Stomach (tissue), 9 donors: ENCODE data around the gene NTM. TPM values are rescaled to one million over a fixed set of nuclear protein-coding genes. Genes with fewer than 3 reads are reported as not detected.

Experiments used
- DNase-seq, 2 donors: peaks; one replicate each; pipeline versions ENCODE4 v3.0.0 to v3.0.0-alpha.2; 2013 to 2019
- H3K27ac ChIP-seq, 5 donors: fragments of 200-600 bp in 4 of 5; sonication (generic) in 4 of 5; one replicate each; pipeline ENCODE4 v1.5.1; 2013 to 2019; ENCODE audit warnings: mild to moderate bottlenecking in 1 of 5, moderate library complexity in 1 of 5
- H3K27me3 ChIP-seq, 3 donors: fragments of 200-600 bp; sonication (generic); one replicate each; pipeline ENCODE4 v1.5.1; 2017 to 2019; ENCODE audit warnings: mixed run types in 1 of 3
- H3K36me3 ChIP-seq, 4 donors: fragments of 200-600 bp; sonication (generic); 1 replicate in 3 of 4; 2 replicates in 1 of 4; pipeline ENCODE4 v1.5.1; 2016 to 2019
- H3K4me1 ChIP-seq, 4 donors: fragments of 200-600 bp; sonication (generic); one replicate each; pipeline ENCODE4 v1.5.1; 2016 to 2019
- H3K4me3 ChIP-seq, 4 donors: fragments of 200-600 bp; sonication (generic) in 3 of 4; one replicate each; pipeline ENCODE4 v1.5.1; 2016 to 2019; ENCODE audit warnings: mild to moderate bottlenecking in 1 of 4
- H3K9me3 ChIP-seq, 4 donors: fragments of 200-600 bp; sonication (generic); one replicate each; pipeline ENCODE4 v1.5.1; 2016 to 2019
- EP300 ChIP-seq: sonication (generic); formaldehyde crosslinking; IDR thresholded peaks from one replicate; pipeline ENCODE4 v1.6.1; 2017; ENCODE audit warnings: antibody characterized with exemption
- POLR2A ChIP-seq, 4 donors: fragments of 450-650 bp; IDR thresholded peaks; one replicate each; pipeline ENCODE4 v1.6.1; 2016; ENCODE audit warnings: antibody characterized with exemption in 4 of 4, control low read depth in 2 of 4, mild to moderate bottlenecking in 1 of 4, moderate library complexity in 1 of 4
- POLR2AphosphoS5 ChIP-seq, 3 donors: sonication (generic); formaldehyde crosslinking; IDR thresholded peaks; one replicate each; pipeline ENCODE4 v1.6.1; 2016; ENCODE audit warnings: antibody characterized with exemption in 3 of 3
- whole genome bisulfite sequencing, 5 donors: extraction: QIAGEN DNeasy Blood & Tissue Kit in 3 of 5; methylation state at CpG; one replicate each; pipeline versions ENCODE4 v1.1.5 to v1.1.7; 2013 to 2018; 5-methylcytosine and 5-hydroxymethylcytosine counted together
- intact Hi-C: fragments of 100-400 bp; cut with DNase I; formaldehyde crosslinking; loops from one replicate; pipeline ENCODE4 v1.15.1; 2023; ENCODE audit warnings: low total_unique reads
- polyA plus RNA-seq, 3 donors: library from polyadenylated mRNA; stranded (reverse); fragments of 200-250 nt; gene quantifications; one replicate each; pipeline ENCODE4 v1.2.3, GENCODE V29; 2013
- total RNA-seq, 5 donors: library from RNA; depleted of rRNA; stranded (reverse); fragments of >200 nt; gene quantifications; one replicate each; pipeline versions ENCODE4 v1.1.0 to v1.2.3, GENCODE V29; 2014 to 2016
- TF ChIP-seq, protein P1 (sequence below), 7 experiments: fragments of 450-650 bp in 4 of 7; fragments of 200-600 bp in 3 of 7; sonication (generic) in 3 of 7; IDR thresholded peaks; one replicate each; pipeline ENCODE4 v1.5.1; 2016 to 2019; ENCODE audit warnings: antibody characterized with exemption in 7 of 7, control low read depth in 2 of 7, mild to moderate bottlenecking in 1 of 7
- donor health status: healthy with polysubstance abuse.
- donor health status: Bipolar disorder and iron deficiency.
- donor health status: healthy.

The NTM gene
- total and polyA plus RNA-seq, 8 donors, result 0.50 to 8.4 (median 1.3) TPM; not detected in 3

DNA sequence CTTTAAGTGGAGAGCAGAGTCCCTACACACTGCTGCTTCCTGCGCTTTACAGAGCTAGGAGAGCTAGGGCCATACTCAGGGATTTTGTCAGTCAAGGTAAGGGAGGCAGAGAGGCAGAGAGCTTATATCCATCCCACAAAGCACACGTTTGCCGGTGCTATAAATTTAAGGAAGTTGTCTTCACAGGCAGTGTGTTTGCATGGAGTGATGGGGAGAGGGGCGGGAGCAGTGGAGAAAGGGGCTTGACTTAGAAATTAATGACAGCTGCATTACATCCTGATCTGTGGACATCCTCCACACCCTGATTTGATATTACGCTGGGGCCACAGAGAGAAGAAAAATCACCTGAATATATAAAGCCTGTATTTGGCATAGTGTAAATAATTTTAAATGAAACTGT lies 84.1 kb downstream of the NTM start:
- Histone ChIP-seq H3K27me3 (no peaks in the 10 kb centered on the region), H3K9me3 (no peaks in the 10 kb centered on the region), H3K36me3 (no peaks in the 10 kb centered on the region), H3K4me1 (no peaks in the 10 kb centered on the region), H3K27ac (no peak overlapping the region), H3K4me3 (no peak overlapping the region)
- intact Hi-C loops, result no loop called here
- 54 to 63% (median 60%) methylated on average over 5 of the region's 5 CpGs for WGBS, 5 donors
- DNase-seq, result no peak
- no peak for TF ChIP-seq POLR2AphosphoS5 (IDR thresholded peaks at IDR 0.05)
- TF ChIP-seq EP300, result no peak
- no peak for TF ChIP-seq POLR2A (IDR thresholded peaks at IDR 0.05)
- TF ChIP-seq, protein P1, sequence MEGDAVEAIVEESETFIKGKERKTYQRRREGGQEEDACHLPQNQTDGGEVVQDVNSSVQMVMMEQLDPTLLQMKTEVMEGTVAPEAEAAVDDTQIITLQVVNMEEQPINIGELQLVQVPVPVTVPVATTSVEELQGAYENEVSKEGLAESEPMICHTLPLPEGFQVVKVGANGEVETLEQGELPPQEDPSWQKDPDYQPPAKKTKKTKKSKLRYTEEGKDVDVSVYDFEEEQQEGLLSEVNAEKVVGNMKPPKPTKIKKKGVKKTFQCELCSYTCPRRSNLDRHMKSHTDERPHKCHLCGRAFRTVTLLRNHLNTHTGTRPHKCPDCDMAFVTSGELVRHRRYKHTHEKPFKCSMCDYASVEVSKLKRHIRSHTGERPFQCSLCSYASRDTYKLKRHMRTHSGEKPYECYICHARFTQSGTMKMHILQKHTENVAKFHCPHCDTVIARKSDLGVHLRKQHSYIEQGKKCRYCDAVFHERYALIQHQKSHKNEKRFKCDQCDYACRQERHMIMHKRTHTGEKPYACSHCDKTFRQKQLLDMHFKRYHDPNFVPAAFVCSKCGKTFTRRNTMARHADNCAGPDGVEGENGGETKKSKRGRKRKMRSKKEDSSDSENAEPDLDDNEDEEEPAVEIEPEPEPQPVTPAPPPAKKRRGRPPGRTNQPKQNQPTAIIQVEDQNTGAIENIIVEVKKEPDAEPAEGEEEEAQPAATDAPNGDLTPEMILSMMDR (IDR thresholded peaks at IDR 0.05), result no peak

DNA sequence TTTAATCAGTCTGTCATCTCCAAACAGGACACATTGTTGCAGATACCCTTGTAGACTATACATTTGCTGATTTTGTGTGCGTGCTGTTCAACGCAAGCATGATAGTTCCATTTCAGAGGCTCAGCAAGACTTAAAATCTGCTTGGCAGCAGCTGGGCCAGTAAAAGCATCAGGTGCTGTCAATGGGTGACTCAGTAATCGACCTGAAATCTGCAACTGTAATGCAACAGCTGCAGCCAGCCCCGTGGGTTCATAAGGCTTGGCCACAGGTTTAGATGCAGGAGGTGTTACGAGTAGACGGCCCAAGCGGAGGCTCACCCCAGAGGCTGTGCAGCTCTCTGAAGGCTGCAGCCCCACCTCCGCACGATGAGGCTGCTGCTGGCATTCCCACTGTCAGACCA lies 84.6 kb downstream of the NTM start:
- no peaks in the 10 kb centered on the region for H3K4me1 ChIP-seq
- TF ChIP-seq EP300, result no peak
- H3K9me3 ChIP-seq, result no peaks in the 10 kb centered on the region
- H3K36me3 ChIP-seq, result no peaks in the 10 kb centered on the region
- no peak overlapping the region for H3K27ac ChIP-seq
- no peak for DNase-seq
- no peak overlapping the region for H3K4me3 ChIP-seq
- whole genome bisulfite sequencing, 5 donors, result 74 to 83% (median 79%) methylated on average over 9 of the region's 9 CpGs
- H3K27me3 ChIP-seq, result no peaks in the 10 kb centered on the region
- intact Hi-C loops, result no loop called here

DNA sequence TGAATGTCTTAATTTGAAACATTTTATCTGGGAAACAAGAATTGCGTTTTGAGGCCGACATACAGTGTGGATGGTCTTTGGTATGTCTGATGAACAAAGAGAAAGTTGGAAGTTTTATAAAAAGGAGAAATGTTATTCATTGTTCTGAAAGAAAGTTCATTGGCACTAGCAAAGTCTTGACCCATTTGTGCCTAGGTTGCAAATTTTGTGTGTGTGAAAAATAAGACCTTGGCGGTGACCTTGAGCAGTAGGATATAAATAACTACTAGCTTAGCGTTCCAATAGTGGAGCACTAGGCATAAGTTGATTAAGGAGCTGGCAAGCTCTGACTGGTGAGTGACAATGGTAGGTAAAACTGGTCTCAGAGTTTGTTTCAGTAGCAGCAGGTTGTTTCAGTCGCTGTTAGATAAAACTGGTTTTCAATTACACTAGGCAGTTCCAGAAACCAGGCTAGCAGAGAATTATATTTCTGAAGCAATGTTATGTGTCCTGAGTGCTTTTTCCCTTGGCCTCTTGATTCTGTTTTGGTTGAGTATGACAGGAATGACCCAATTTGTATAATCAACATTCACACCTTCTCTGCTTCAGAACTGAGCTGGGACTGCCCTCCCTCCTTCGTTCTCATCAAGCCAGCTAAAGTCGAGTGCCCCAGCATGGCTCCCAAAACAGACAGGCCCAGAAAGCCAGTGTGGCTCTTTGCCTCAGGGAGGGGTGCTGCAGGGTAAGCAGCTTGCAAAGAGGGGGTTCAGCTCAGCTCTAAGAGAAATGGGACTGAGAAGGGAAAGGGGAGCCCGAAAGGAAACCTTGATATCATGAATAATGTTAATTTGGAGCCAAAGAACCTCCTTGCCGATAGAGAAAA lies 85.7 kb downstream of the NTM start:
- 55 to 74% (median 69%) methylated on average over 9 of the region's 9 CpGs for WGBS, 5 donors
- no peak overlapping the region for H3K4me3 ChIP-seq
- no peaks in the 10 kb centered on the region for H3K4me1 ChIP-seq
- no peak for TF ChIP-seq POLR2A (IDR thresholded peaks at IDR 0.05)
- TF ChIP-seq POLR2AphosphoS5 (IDR thresholded peaks at IDR 0.05), result no peak
- TF ChIP-seq, protein P1 (IDR thresholded peaks at IDR 0.05), result no peak
- intact Hi-C loops, result no loop called here
- H3K36me3 ChIP-seq, result no peaks in the 10 kb centered on the region
- H3K9me3 ChIP-seq, result no peaks in the 10 kb centered on the region
- no peak overlapping the region for H3K27ac ChIP-seq
- no peak for DNase-seq
- no peaks in the 10 kb centered on the region for H3K27me3 ChIP-seq

DNA sequence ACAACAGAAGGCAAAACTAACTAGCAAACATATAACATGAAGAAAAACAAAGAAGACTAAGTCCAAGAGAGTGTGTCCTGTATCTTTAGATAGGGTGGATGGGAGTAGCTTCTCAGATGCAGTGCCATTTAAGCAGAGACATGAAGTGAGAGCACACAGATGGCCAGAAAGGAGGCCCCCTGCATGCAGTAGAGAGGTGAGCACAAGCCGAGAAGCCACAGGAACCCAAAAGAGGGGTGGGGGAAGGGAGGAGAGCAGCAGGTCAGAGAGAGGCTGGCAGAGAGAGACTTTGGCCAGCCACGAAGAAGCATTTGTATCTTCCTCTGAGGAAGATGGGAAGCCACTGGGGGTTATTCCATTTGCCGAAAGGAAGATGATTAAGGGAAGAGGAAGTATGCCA lies 86.7 kb downstream of the NTM start:
- Histone ChIP-seq H3K27ac (no peak overlapping the region), H3K4me3 (no peak overlapping the region), H3K9me3 (no peaks in the 10 kb centered on the region), H3K4me1 (no peaks in the 10 kb centered on the region), H3K27me3 (no peaks in the 10 kb centered on the region), H3K36me3 (no peaks in the 10 kb centered on the region)
- WGBS, 5 donors, result 47 to 63% (median 48%) methylated on average over 3 of the region's 3 CpGs
- intact Hi-C loops, result no loop called here
- TF ChIP-seq, protein P1 (IDR thresholded peaks at IDR 0.05), result no peak
- no peak for TF ChIP-seq POLR2A (IDR thresholded peaks at IDR 0.05)
- TF ChIP-seq EP300, result no peak
- no peak for TF ChIP-seq POLR2AphosphoS5 (IDR thresholded peaks at IDR 0.05)
- DNase-seq, result no peak

DNA sequence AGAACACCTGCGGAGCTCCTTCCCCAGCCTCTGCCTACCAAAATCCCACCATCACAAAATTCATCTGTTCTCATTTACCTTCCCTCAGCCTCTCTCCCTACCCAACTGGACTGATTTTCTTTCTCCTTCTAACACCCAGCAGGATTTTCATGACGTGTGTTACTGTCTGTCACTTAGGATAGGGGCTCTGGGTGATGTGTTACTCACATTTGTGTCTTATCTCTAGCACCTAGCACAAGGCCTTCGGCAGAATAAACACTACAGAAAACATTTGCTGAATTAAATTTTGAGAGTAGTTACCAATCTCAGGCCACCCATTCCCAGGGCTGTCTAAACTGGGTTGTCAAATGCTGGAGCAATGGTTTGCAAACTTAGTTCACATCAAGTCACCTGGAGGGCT lies 88.0 kb downstream of the NTM start:
- intact Hi-C loops, result no loop called here
- no peak for DNase-seq
- Histone ChIP-seq H3K27ac (no peak overlapping the region), H3K4me1 (no peaks in the 10 kb centered on the region), H3K9me3 (no peaks in the 10 kb centered on the region), H3K27me3 (peaks cover 0 to 12% (median 0%) of the 10 kb centered on the region in 3 donors), H3K36me3 (no peaks in the 10 kb centered on the region), H3K4me3 (no peak overlapping the region)
- 27 to 52% (median 47%) methylated on average over 3 of the region's 3 CpGs for WGBS, 5 donors
- TF ChIP-seq POLR2A (IDR thresholded peaks at IDR 0.05), result no peak
- TF ChIP-seq, protein P1 (IDR thresholded peaks at IDR 0.05), result no peak
- TF ChIP-seq EP300, result no peak
- no peak for TF ChIP-seq POLR2AphosphoS5 (IDR thresholded peaks at IDR 0.05)
